Astrocyte (in vitro differentiated cells and primary cell): Measurements from ENCODE around the gene RCC2. TPM values are rescaled to one million over a fixed set of nuclear protein-coding genes. Genes with fewer than 3 reads are reported as not detected.

Experiments used
- DNase-seq: peaks from one replicate; pipeline ENCODE4 v3.0.0-alpha.2; 2010; ENCODE audit warnings: low read depth
- FAIRE-seq: peaks from 2 replicates; lab custom pipeline; 2011; peaks lifted over from hg19 to GRCh38; lab: Jason Lieb, UNC
- H2AFZ ChIP-seq: 2 replicates; pipeline ENCODE4 v1.6.0; 2012; ENCODE audit warnings: low read depth, low read length, inconsistent platforms
- H3K27ac ChIP-seq: 2 replicates; pipeline ENCODE4 v1.5.1; 2011; ENCODE audit warnings: low read depth, low read length, inconsistent platforms
- H3K27me3 ChIP-seq: 2 replicates; pipeline ENCODE4 v1.6.0; 2011; ENCODE audit warnings: low read length, inconsistent platforms; ENCODE audit not compliant: insufficient read depth
- H3K36me3 ChIP-seq: 2 replicates; pipeline ENCODE4 v1.5.1; 2011; ENCODE audit warnings: low read length, inconsistent platforms; ENCODE audit not compliant: insufficient read depth
- H3K4me1 ChIP-seq: 2 replicates; pipeline ENCODE4 v1.5.1; 2011; ENCODE audit warnings: low read length, inconsistent platforms; ENCODE audit not compliant: insufficient read depth
- H3K4me2 ChIP-seq: 2 replicates; pipeline ENCODE4 v1.6.0; 2012; ENCODE audit warnings: low read length, inconsistent platforms
- H3K4me3 ChIP-seq: 2 replicates; pipeline ENCODE4 v1.5.1; 2011; ENCODE audit warnings: low read depth, mild to moderate bottlenecking, low read length, inconsistent platforms; ENCODE audit not compliant: insufficient read depth
- H3K79me2 ChIP-seq: 2 replicates; pipeline ENCODE4 v1.6.0; 2012; ENCODE audit warnings: mild to moderate bottlenecking, low read length, inconsistent platforms; ENCODE audit not compliant: insufficient read depth
- H3K9ac ChIP-seq: 2 replicates; pipeline ENCODE4 v1.6.0; 2012; ENCODE audit warnings: mild to moderate bottlenecking, low read length, inconsistent platforms
- H3K9me3 ChIP-seq: 2 replicates; pipeline ENCODE4 v1.5.1; 2012; ENCODE audit warnings: low read depth, mild to moderate bottlenecking, low read length, inconsistent platforms; ENCODE audit not compliant: insufficient read depth
- H4K20me1 ChIP-seq: 2 replicates; pipeline ENCODE4 v1.6.0; 2012; ENCODE audit warnings: low read length, inconsistent platforms; ENCODE audit not compliant: insufficient read depth
- H3K27ac Mint-ChIP-seq: one replicate; pipeline ENCODE4 v1.8.0; 2021; ENCODE audit warnings: mild to moderate bottlenecking, mixed read lengths; ENCODE audit not compliant: unreplicated experiment
- H3K27me3 Mint-ChIP-seq: one replicate; pipeline ENCODE4 v1.8.0; 2021; ENCODE audit warnings: low read depth, mixed read lengths; ENCODE audit not compliant: unreplicated experiment
- H3K36me3 Mint-ChIP-seq: one replicate; pipeline ENCODE4 v1.8.0; 2021; ENCODE audit warnings: low read depth, mixed read lengths; ENCODE audit not compliant: unreplicated experiment
- H3K4me1 Mint-ChIP-seq: one replicate; pipeline ENCODE4 v1.8.0; 2021; ENCODE audit warnings: low read depth, mixed read lengths; ENCODE audit not compliant: unreplicated experiment
- H3K4me3 Mint-ChIP-seq: one replicate; pipeline ENCODE4 v1.8.0; 2021; ENCODE audit warnings: mild to moderate bottlenecking, moderate library complexity, mixed read lengths; ENCODE audit not compliant: unreplicated experiment
- H3K9me3 Mint-ChIP-seq: one replicate; pipeline ENCODE4 v1.8.0; 2021; ENCODE audit warnings: mild to moderate bottlenecking, mixed read lengths; ENCODE audit not compliant: unreplicated experiment
- CTCF ChIP-seq: IDR thresholded peaks from 2 replicates; pipeline ENCODE4 v1.5.1; 2011; ENCODE audit warnings: low read depth, mild to moderate bottlenecking, inconsistent platforms, low read length, moderate library complexity; ENCODE audit not compliant: insufficient read depth
- EZH2 ChIP-seq: IDR thresholded peaks from 2 replicates; pipeline ENCODE4 v1.6.1; 2012; ENCODE audit warnings: mild to moderate bottlenecking, low read length, inconsistent platforms; ENCODE audit not compliant: insufficient read depth
- total RNA-seq: library from RNA; stranded (reverse); gene quantifications from 2 replicates; pipeline ENCODE4 v1.2.1, GENCODE V29; 2021

RCC2 gene
- total RNA-seq, 1 donor from 2014 or later, result 103 TPM

GRCh38 chr1:17447501-17447992, 8.1 kb upstream of the RCC2 start:
- no peaks in the 10 kb centered on the region for H3K9me3 Mint-ChIP-seq
- TF ChIP-seq CTCF, result no peak
- no peak for TF ChIP-seq EZH2
- FAIRE-seq (no peak), DNase-seq (no peak)
- Histone ChIP-seq H3K36me3 (no peaks in the 10 kb centered on the region), H4K20me1 (no peaks in the 10 kb centered on the region), H3K27me3 (no peaks in the 10 kb centered on the region), H3K79me2 (no peaks in the 10 kb centered on the region), H3K9ac (no peak overlapping the region), H2AFZ (no peak overlapping the region), H3K4me2 (no peak overlapping the region), H3K9me3 (no peaks in the 10 kb centered on the region), H3K4me3 (no peak overlapping the region), H3K27ac (no peak overlapping the region), H3K4me1 (peaks cover 9% of the 10 kb centered on the region)
- H3K27me3 Mint-ChIP-seq, result peaks cover 2% of the 10 kb centered on the region
- no peaks in the 10 kb centered on the region for H3K36me3 Mint-ChIP-seq
- H3K4me1 Mint-ChIP-seq, result peaks cover 7% of the 10 kb centered on the region
- H3K27ac Mint-ChIP-seq, result no peak overlapping the region
- no peak overlapping the region for H3K4me3 Mint-ChIP-seq

DNA sequence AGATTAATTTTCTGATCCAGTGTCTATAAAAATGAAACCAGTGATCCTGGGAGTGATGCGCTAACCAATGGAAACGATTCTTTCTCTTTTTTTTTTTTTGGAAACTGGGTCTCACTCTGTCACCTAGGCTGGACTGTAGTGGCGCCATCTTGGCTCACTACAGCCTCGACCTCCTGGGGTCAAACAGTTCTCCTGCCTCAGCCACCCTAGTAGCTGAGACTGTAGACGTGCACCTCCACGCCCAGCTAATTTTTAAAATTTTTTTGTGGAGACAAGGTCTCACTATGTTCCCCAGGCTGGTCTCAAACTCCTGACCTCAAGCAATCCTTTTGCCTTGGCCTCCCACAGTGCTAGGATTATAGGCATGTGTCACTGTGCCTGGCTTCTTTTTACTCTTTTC, 3.4 kb upstream of the RCC2 start:
- H3K27ac Mint-ChIP-seq, result peak overlapping the region; percentile 95
- peak overlapping the region; percentile 52 for H3K27ac ChIP-seq

More for the DNA sequence above, 3.4 kb upstream of the RCC2 start:
- Histone ChIP-seq H3K4me3 (no peak overlapping the region), H3K4me2 (peak overlapping the region; percentile 68), H3K9me3 (no peaks in the 10 kb centered on the region), H3K79me2 (peaks cover 11% of the 10 kb centered on the region), H3K4me1 (peaks cover 29% of the 10 kb centered on the region), H3K27me3 (no peaks in the 10 kb centered on the region), H2AFZ (no peak overlapping the region), H3K9ac (no peak overlapping the region), H4K20me1 (no peaks in the 10 kb centered on the region), H3K36me3 (no peaks in the 10 kb centered on the region)
- FAIRE-seq (no peak), DNase-seq (no peak)
- Mint-ChIP-seq H3K9me3 (no peaks in the 10 kb centered on the region), H3K4me1 (peaks cover 24% of the 10 kb centered on the region), H3K4me3 (no peak overlapping the region), H3K27me3 (peaks cover 2% of the 10 kb centered on the region), H3K36me3 (no peaks in the 10 kb centered on the region)
- TF ChIP-seq EZH2 (no peak), CTCF (no peak)
